SIG-M5 treated with dmso at 0.1 percent for 504 hours (cell line): ENCODE results near the gene TMEM238L.

Source experiments
- DNase-seq: peaks from one replicate; lab custom pipeline; 2025; ENCODE audit not compliant: unreplicated experiment; lab: John Stamatoyannopoulos, UW

The TMEM238L gene

GRCh38 chr17:10748531-10749181 lies 55.2 kb downstream of the TMEM238L start:
- no peak for DNase-seq

DNA sequence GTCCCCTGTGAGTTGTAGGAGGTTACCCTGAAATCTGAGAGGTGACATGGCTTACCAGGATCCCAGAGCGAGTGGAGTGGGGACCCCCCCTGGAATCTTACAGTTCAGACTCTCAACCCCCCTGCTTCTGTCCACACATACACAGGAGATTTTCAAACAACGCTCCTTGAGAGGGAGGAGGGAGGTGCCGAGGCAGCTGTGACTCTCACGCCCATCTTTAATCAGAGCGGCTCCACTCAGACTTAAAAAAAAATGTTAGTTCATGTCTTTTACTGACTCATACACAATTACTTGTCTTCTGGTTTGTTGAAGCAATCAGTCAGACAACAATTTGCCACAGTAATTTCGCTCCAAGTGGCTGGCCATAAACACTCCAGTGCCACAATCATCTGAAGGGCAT lies 58.7 kb downstream of the TMEM238L start:
- no peak for DNase-seq
